Suprapubic skin (tissue), 4 donors: ENCODE measurements around the gene OR52M1.

ENCODE experiments used
- CTCF ChIP-seq, 2 donors: fragments of 200-600 bp in 1 of 2; fragments of 450-650 bp in 1 of 2; sonication (generic) in 1 of 2; IDR thresholded peaks; one replicate each; pipeline ENCODE4 v1.5.1; 2016 to 2019; ENCODE audit warnings: antibody characterized with exemption in 2 of 2, mild to moderate bottlenecking in 1 of 2, moderate library complexity in 1 of 2
- POLR2A ChIP-seq, 2 donors: fragments of 450-650 bp; IDR thresholded peaks; one replicate each; pipeline ENCODE4 v1.6.1; 2017; ENCODE audit warnings: antibody characterized with exemption in 2 of 2, mild to moderate bottlenecking in 2 of 2, moderate library complexity in 2 of 2
- POLR2AphosphoS5 ChIP-seq, 3 donors: sonication (generic); formaldehyde crosslinking; IDR thresholded peaks; one replicate each; pipeline ENCODE4 v1.6.1; 2017; ENCODE audit warnings: antibody characterized with exemption in 3 of 3

- TF ChIP-seq CTCF (IDR thresholded peaks at IDR 0.05): no peak
- no peak for TF ChIP-seq POLR2A (IDR thresholded peaks at IDR 0.05)
- no peak for TF ChIP-seq POLR2AphosphoS5 (IDR thresholded peaks at IDR 0.05)
These were observed 17.1 kb upstream of the OR52M1 start for GRCh38 chr11:4527926-4528325.
